NCI-H345 treated with DMSO at 0.1 percent for 48 hours (cell line): ENCODE results near the gene RER1.

ENCODE experiments used
- DNase-seq: peaks from one replicate; lab custom pipeline; 2025; ENCODE audit not compliant: unreplicated experiment; lab: John Stamatoyannopoulos, UW

Gene RER1

DNA sequence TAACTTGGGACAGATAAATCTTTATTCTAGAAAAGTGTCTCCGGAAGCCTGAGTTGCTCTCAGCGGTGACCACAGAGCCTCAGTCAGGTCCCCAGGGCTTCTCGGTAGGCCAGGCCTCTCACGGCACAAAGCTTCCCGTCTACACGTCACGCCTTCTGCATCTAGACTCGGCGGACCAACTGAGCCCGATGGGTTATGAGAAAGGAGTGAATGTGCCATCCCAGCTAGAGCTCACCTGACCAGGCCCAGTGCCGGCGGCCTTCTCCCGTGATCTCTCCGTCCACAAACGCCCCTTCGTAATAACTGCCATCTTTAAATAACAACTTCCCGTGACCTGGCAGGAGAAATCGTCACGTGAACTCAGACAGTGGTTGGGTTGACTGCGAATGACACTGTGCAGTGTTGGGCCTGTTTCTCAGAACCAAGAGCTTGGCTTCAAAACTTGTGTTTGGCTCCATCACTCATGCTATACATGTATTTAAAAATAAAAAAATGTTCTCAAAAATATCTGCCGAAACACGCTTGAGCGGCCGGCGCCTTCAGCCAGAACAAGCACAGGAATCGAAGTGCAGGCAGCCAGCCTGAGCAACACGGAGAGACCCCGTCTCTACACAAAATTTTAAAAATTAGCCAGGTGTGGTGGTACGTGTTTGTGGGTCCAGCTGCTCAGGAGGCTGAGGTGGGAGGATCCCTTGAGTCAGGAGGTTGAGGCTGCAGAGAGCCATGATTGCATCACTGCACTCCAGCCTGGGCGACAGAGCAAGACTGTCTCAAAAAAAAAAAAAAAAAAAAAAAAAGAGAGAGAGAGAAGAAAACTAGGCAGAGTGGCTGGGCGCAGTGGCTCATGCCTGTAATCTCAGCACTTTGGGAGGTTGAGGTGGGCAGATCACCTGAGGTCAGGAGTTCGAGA, 3.4 kb upstream of the RER1 start:
- DNase-seq = no peak

DNA sequence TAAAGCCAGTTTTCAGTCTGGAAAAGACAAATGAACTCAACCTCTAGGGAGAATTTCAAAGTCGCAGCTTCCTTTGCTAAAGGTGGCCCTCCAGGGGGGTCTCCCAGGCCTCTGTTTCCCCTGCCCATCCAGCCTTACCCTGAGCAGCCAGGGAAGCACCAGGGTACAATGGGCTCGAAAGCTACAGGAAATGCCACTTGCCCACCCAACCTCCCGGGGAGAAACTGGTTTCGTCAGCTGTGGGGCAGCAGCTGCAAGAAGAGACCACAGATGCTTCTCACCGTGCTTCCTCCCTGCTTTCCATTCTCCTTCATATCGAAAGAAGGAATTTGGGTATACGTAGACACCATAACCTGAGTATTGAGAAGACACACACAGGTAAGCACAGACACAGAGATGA, 2.0 kb upstream of the RER1 start:
- no peak for DNase-seq

GRCh38 chr1:2391931-2392509, 379 bp downstream of the RER1 start:
- no peak for DNase-seq

DNA sequence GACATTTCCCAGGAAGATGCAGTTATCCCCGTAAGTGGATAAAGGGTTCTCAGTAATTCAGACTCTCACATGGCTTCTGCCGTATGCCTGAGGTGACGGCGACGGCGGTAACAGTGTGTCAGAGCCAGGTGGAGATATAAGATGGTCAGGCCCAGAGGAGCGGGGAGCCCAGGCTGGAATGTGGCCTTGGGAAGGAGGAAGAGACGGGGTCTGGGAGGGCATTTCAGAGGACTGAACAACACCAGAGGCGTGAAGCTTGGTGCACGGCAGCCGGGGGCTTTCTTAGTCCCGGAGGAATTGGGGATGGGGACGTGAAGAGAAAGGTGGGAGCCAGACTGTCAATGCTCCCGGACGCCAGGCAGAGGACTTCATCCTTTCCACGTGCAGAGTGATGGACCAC, 1.0 kb downstream of the RER1 start:
- no peak for DNase-seq

GRCh38 chr1:2393471-2393877, 1.8 kb downstream of the RER1 start:
- DNase-seq = no peak

DNA sequence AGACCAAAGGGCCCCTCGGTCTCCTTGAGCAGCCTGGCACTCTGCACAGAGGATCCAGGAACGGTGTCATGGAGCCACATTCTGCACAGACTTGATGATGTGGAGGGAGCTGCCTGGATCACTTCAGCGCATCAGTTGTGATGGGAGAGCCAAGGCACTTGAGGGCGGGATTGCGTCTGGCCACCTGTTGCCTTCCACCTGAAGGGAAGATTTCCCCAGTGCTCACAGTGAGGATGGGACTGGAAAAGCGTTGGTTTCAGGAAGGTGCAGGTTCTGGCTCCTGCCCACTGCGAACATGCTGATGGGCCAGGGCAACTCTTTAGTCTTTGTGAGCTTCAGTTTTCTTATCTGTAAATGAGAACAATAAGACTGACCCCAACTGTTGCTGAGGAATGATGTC, 2.6 kb downstream of the RER1 start:
- no peak for DNase-seq

- no peak for DNase-seq
These were observed 3.1 kb downstream of the RER1 start for GRCh38 chr1:2394761-2395160.

GRCh38 chr1:2395245-2395644, 3.6 kb downstream of the RER1 start:
- no peak for DNase-seq

DNA sequence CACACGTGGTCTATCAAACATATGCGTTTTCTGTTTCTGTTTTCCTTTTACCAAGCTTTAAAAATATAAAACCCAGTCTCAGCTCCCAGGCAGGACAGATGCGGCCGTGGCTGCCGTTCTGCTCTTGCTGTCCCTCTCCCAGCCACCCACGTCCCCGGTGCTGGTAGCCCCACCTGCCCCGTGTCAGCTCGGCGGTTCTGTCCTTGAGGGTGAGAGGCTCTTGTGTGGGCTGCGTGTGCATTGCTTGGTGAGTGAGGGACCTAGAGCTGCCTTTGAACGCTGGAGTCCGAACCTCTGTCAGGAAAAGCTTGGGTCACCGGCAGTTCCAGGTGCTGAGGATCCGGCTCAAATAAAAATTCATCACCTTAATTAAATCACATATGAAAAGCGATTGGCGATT, 4.4 kb downstream of the RER1 start:
- DNase-seq = no peak

GRCh38 chr1:2396476-2396875, 4.8 kb downstream of the RER1 start:
- DNase-seq = no peak

- no peak for DNase-seq
These were observed 5.5 kb downstream of the RER1 start for GRCh38 chr1:2397007-2397679.

GRCh38 chr1:2398871-2399270, 7.2 kb downstream of the RER1 start:
- no peak for DNase-seq

GRCh38 chr1:2399890-2400575, 8.4 kb downstream of the RER1 start:
- DNase-seq = no peak

- no peak for DNase-seq
These were observed 8.9 kb downstream of the RER1 start for GRCh38 chr1:2400576-2400909.

- no peak for DNase-seq
These were observed 9.5 kb downstream of the RER1 start for GRCh38 chr1:2400950-2401649.

- no peak for DNase-seq
These were observed 10.8 kb downstream of the RER1 start for GRCh38 chr1:2402420-2402819.

GRCh38 chr1:2403273-2403672, 11.6 kb downstream of the RER1 start:
- no peak for DNase-seq

DNA sequence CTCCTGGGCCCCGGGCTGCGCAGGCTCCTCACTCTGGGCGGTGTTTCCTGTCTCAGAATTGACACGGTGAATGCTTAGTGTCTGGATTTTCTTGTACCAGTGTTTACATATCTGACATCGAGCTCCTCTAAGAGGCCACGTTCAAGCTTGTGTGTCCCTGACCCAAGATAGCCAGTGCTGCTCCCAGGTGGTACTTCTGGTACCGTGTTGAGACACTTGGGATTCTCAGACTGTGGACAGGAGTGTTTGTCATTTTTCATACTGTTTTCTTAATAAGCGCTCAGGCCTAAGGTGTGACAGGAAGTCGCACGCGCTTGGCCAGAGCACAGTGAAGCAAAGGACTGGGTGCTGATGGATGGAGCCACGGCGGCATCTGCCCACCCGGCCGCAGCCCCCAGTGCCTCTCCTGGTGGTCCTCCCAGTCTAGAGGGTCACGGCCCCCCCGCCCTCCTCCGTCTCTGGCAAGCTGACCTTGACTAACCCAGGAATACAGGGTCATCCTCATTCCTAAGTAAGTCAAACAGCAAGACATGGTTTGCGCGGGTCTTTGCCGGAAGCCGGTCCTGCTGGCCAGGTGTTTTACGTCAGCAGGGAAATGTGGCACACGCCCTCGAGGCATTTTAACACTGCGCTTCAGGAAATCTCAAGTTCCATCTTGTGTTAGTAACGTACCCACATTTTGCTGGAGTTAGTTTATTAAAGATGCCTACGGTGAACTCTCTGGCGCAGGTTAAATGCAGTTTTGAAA, 12.7 kb downstream of the RER1 start:
- DNase-seq = no peak

DNA sequence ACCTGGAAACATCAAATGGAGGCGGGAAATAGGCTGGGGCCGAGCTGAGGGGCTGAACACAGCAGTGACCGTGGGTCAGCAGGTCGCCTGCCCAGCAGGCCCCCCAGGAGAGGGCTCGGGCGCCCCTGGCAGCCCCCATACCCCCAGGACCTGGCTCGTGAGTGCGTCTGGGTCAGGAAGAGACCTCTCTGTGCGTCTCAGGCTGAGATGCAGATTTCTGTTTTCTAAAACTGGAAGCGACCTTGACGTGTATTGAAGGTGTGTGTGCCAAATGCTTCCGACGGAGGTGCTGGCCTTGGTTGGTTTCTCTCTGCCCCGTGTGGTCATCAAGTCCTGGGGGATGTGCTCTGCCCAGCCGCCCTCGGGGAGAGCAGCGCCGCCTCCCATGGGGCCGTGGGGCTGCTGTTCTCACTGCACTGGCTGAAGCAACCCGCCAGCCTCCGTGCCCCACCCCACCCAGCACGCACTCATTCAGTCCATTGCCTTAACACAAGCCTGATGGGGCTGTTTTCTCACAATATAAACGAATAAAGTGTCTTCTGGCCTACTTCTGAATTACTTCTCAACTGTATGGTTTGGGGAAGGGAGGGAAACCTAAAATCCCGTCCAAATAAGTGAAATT, 13.4 kb downstream of the RER1 start:
- no peak for DNase-seq
